H1 (cell line): ENCODE results near the gene LOXHD1. TPM values are rescaled to one million over a fixed set of nuclear protein-coding genes. Genes with fewer than 3 reads are reported as not detected.

Experiments
- ASH2L ChIP-seq: fragments of 200-600, 300-600 bp; sonication (generic); IDR thresholded peaks from one replicate; pipeline ENCODE4 v1.7.1; 2017; ENCODE audit warnings: low read length
- EZH2 ChIP-seq: fragments of 200-600 bp; sonication (generic); IDR thresholded peaks from 2 replicates; pipeline ENCODE4 v1.7.1; 2012; ENCODE audit warnings: low read depth, mild to moderate bottlenecking, moderate library complexity, low read length, inconsistent platforms; ENCODE audit not compliant: severe bottlenecking
- JUND ChIP-seq: IDR thresholded peaks from 2 replicates; pipeline ENCODE4 v1.6.1; 2011; ENCODE audit warnings: mild to moderate bottlenecking, improper control_type of control experiment, low read length
- NANOG ChIP-seq: IDR thresholded peaks from 2 replicates; pipeline ENCODE4 v1.6.1; 2011; ENCODE audit warnings: low read length, low read depth, mild to moderate bottlenecking, inconsistent platforms; ENCODE audit not compliant: insufficient read depth, poor library complexity, severe bottlenecking
- USF2 ChIP-seq: IDR thresholded peaks from 2 replicates; pipeline ENCODE4 v1.6.1; 2011; ENCODE audit warnings: low read length, improper control_type of control experiment
- ZNF274 ChIP-seq: IDR thresholded peaks from 2 replicates; pipeline ENCODE4 v1.7.0; 2012; ENCODE audit warnings: low read length, borderline replicate concordance; ENCODE audit errors: extremely low read depth
- polyA plus RNA-seq, 7 experiments: library from polyadenylated mRNA; depleted of rRNA in 3 of 7; stranded (reverse) in 5 of 7; unstranded in 2 of 7; fragments of >200 nt in 5 of 7; fragments of 200-250 nt in 2 of 7; gene quantifications; 1 replicate in 5 of 7; 2 replicates in 1 of 7; 4 replicates in 1 of 7; pipeline versions ENCODE4 v1.2.1 to v1.2.3, GENCODE V29; 2011 to 2013; ENCODE audit warnings: missing spikeins in 2 of 7, mixed read lengths in 2 of 7
- total RNA-seq: library from RNA; stranded (reverse); fragmentation: NEBNext Ultra II Directional; extraction: Animal tissue kit (Norgen Biotek cat#: 25700); gene quantifications from 2 replicates; pipeline ENCODE4 v1.2.1, GENCODE V29; 2021

Gene LOXHD1
- total and polyA plus RNA-seq, 2 of the 8 experiments (the other 6 are each of a cell fraction or from before 2014, with no cell fraction given), result 0.02 TPM; not detected in 1

GRCh38 chr18:46427216-46427995, 229.6 kb downstream of the LOXHD1 start (continued):
- TF ChIP-seq ASH2L, result no peak
- TF ChIP-seq USF2, result no peak
- no peak for TF ChIP-seq JUND
- no peak for TF ChIP-seq ZNF274
- TF ChIP-seq NANOG, result no peak
- TF ChIP-seq EZH2, result no peak

Other genes starting within 250 kb of the LOXHD1 start
- 6.3 and 7.0 TPM in 2 replicates for gene ST8SIA5, start 99.8 kb upstream of the LOXHD1 start, total RNA-seq
- 2.4 and 4.6 TPM in 2 replicates for gene ST8SIA5, start 99.8 kb upstream of the LOXHD1 start, polyA plus RNA-seq (2011; rRNA removed)